Uterus (tissue), 2 donors: ENCODE data around the gene PTGES3L.

Experiments
- POLR2A ChIP-seq, 2 donors: fragments of 450-650 bp; IDR thresholded peaks; one replicate each; pipeline ENCODE4 v1.6.1; 2016; ENCODE audit warnings: antibody characterized with exemption in 2 of 2, mild to moderate bottlenecking in 1 of 2, moderate library complexity in 1 of 2
- TF ChIP-seq, protein P1 (sequence below), 4 experiments: fragments of 200-600 bp in 2 of 4; fragments of 450-650 bp in 2 of 4; sonication (generic) in 2 of 4; IDR thresholded peaks; one replicate each; pipeline ENCODE4 v1.5.1; 2016 to 2019; ENCODE audit warnings: antibody characterized with exemption in 4 of 4, mild to moderate bottlenecking in 2 of 4, moderate library complexity in 1 of 4

DNA sequence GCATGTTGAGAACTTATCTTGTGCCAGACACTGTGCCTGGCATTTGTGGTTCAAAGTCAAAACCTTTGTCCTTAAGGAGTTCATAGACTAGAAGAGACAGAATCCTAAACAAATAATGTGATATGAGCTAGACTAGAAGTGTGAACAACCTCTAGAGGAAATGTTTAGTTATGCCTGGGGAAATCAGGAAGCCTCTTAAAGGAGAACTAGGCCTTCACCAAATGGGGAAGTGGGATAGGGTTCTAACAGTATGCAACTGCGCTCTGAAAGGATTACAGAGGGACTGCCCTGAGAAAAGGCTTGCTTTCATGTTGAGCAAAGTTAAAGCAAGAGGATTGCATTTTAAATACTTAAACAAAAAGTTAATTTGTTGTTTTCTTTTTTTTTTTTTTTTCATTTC lies 5.3 kb upstream of the PTGES3L start:
- TF ChIP-seq, protein P1, sequence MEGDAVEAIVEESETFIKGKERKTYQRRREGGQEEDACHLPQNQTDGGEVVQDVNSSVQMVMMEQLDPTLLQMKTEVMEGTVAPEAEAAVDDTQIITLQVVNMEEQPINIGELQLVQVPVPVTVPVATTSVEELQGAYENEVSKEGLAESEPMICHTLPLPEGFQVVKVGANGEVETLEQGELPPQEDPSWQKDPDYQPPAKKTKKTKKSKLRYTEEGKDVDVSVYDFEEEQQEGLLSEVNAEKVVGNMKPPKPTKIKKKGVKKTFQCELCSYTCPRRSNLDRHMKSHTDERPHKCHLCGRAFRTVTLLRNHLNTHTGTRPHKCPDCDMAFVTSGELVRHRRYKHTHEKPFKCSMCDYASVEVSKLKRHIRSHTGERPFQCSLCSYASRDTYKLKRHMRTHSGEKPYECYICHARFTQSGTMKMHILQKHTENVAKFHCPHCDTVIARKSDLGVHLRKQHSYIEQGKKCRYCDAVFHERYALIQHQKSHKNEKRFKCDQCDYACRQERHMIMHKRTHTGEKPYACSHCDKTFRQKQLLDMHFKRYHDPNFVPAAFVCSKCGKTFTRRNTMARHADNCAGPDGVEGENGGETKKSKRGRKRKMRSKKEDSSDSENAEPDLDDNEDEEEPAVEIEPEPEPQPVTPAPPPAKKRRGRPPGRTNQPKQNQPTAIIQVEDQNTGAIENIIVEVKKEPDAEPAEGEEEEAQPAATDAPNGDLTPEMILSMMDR (IDR thresholded peaks at IDR 0.05), result no peak
- no peak for TF ChIP-seq POLR2A (IDR thresholded peaks at IDR 0.05)
